PC-9 (cell line): ENCODE data around the gene ADAMTS13.
"Not testable (repeated sequence)": the region's sequence is repeated elsewhere in the genome, so short reads cannot be mapped to it uniquely, and the experiment has no call there.

Experiments used
- CTCF ChIP-seq: fragments of 200-600 bp; sonication (generic); conservative IDR thresholded peaks from 2 replicates; pipeline ENCODE4 v1.6.1; 2017; ENCODE audit warnings: mixed run types, antibody characterized with exemption, mild to moderate bottlenecking, moderate library complexity
- EZH2 ChIP-seq: fragments of 200-600 bp; sonication (generic); IDR thresholded peaks from 2 replicates; pipeline ENCODE4 v1.8.0; 2017; ENCODE audit warnings: antibody characterized with exemption, low read depth

- not testable (repeated sequence) for TF ChIP-seq CTCF, EZH2
These were observed 44.9 kb upstream of the ADAMTS13 start for GRCh38 chr9:133377280-133377679.
